ENCODE data around the gene MPND.

DNA sequence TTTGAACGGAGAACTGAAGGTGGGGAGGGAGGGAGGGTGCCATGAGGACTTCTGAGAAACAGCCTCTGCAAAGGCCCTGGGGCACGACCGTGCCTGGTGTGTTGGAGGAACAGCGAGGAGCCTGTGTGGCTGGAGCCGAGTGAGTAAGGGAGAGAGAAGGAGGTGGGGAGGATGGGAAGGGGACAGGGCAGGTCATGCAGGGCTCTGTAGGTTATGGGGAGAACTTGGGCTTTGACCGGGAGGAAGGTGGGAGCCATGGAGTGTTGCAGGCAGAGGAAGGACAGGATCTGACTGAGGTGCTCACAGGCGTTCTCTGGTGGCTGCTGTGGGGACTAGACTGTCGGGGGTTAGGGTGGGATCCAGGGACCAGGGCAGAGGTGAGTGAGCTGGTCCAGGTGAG is 6.7 kb downstream of the MPND start:
- TF ChIP-seq, protein P1, sequence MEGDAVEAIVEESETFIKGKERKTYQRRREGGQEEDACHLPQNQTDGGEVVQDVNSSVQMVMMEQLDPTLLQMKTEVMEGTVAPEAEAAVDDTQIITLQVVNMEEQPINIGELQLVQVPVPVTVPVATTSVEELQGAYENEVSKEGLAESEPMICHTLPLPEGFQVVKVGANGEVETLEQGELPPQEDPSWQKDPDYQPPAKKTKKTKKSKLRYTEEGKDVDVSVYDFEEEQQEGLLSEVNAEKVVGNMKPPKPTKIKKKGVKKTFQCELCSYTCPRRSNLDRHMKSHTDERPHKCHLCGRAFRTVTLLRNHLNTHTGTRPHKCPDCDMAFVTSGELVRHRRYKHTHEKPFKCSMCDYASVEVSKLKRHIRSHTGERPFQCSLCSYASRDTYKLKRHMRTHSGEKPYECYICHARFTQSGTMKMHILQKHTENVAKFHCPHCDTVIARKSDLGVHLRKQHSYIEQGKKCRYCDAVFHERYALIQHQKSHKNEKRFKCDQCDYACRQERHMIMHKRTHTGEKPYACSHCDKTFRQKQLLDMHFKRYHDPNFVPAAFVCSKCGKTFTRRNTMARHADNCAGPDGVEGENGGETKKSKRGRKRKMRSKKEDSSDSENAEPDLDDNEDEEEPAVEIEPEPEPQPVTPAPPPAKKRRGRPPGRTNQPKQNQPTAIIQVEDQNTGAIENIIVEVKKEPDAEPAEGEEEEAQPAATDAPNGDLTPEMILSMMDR (IDR thresholded peaks at IDR 0.05): no peak
- TF ChIP-seq POLR2A (IDR thresholded peaks at IDR 0.05): no peak
